Ovary (tissue), 3 donors: ENCODE data around the gene TNFRSF6B.

ENCODE experiments used
- CTCF ChIP-seq, 3 donors: fragments of 450-650 bp in 2 of 3; fragments of 200-600 bp in 1 of 3; IDR thresholded peaks; one replicate each; pipeline versions ENCODE4 v1.5.1 to v1.8.0; 2016 to 2022; ENCODE audit warnings: antibody characterized with exemption in 3 of 3, mild to moderate bottlenecking in 1 of 3
- POLR2A ChIP-seq: fragments of 450-650 bp; IDR thresholded peaks from one replicate; pipeline ENCODE4 v1.6.1; 2017; ENCODE audit warnings: antibody characterized with exemption, mild to moderate bottlenecking, moderate library complexity
- donor health status: DM: no; HTN: no; CAD: no.

GRCh38 chr20:63685269-63686026 lies 11.0 kb upstream of the TNFRSF6B start:
- TF ChIP-seq POLR2A (no peak), CTCF (IDR thresholded peaks at IDR 0.05) (no peak)
